Choroid plexus epithelial cell (primary cell): ENCODE data around the gene TNFRSF1A.
"Not testable (repeated sequence)": the region's sequence is repeated elsewhere in the genome, so short reads cannot be mapped to it uniquely, and the experiment has no call there.

Source experiments
- DNase-seq: peaks from one replicate; pipeline ENCODE4 v3.0.0-alpha.2; 2010; ENCODE audit warnings: low read depth
- H3K4me3 ChIP-seq: 2 replicates; pipeline ENCODE4 v1.5.1; 2011; ENCODE audit warnings: low read depth, mild to moderate bottlenecking, control low read depth, low read length, moderate library complexity
- TF ChIP-seq, protein P1 (sequence below): conservative IDR thresholded peaks from 2 replicates; pipeline ENCODE4 v1.5.1; 2011; ENCODE audit warnings: low read depth, mild to moderate bottlenecking, control low read depth, inconsistent platforms, low read length, moderate library complexity

TNFRSF1A gene

DNA sequence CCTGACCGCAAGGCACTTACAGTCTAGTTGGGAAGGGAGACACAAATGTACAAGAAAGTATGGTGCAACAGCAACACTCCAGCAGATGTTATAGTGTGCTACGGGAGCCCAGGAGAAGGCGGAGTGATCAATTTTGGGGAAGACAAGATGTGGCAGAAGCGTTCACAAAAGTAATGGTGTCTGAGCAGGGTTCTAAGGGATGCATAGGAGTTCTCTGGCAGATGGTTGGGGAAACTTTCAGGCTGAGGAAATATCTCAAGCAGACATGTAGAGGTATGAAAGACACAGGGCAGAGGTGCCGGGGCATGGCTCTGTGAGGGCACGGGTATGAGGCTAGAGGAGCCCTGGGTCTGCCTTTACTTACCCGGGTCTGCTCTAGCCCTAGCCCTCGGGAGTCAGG lies 5.1 kb upstream of the TNFRSF1A start:
- no peak overlapping the region for H3K4me3 ChIP-seq
- TF ChIP-seq, protein P1, sequence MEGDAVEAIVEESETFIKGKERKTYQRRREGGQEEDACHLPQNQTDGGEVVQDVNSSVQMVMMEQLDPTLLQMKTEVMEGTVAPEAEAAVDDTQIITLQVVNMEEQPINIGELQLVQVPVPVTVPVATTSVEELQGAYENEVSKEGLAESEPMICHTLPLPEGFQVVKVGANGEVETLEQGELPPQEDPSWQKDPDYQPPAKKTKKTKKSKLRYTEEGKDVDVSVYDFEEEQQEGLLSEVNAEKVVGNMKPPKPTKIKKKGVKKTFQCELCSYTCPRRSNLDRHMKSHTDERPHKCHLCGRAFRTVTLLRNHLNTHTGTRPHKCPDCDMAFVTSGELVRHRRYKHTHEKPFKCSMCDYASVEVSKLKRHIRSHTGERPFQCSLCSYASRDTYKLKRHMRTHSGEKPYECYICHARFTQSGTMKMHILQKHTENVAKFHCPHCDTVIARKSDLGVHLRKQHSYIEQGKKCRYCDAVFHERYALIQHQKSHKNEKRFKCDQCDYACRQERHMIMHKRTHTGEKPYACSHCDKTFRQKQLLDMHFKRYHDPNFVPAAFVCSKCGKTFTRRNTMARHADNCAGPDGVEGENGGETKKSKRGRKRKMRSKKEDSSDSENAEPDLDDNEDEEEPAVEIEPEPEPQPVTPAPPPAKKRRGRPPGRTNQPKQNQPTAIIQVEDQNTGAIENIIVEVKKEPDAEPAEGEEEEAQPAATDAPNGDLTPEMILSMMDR, result no peak
- no peak for DNase-seq

DNA sequence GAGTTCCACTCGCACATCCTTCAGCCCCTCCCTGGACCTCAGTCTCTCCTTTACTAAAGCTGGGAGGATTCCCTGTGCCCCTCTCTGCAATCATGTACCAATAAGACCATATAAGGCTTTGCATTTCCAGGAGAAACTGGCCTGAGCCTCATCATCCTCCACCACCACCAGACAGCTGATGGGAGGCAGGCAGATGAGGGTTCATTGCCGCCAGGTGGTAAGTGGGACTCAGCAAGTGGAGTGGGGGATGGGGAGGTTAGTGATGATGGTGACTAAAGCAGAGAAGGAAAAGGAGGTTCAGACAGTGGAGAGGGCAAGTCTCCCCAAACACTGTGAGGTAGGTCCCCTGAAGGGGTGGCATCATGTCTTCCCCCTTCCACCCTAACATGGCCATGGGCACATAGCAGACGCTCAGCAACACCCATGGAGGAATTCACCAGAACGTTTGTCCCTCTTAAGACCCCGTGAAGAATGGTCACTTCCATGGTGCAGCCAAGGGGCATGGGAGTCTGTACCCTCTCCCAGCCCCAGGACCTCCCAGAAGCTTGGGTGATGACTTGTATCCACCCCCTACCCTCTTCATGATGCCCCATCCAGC lies 4.5 kb upstream of the TNFRSF1A start:
- no peak for DNase-seq
- TF ChIP-seq, protein P1, result no peak
- H3K4me3 ChIP-seq, result no peak overlapping the region

DNA sequence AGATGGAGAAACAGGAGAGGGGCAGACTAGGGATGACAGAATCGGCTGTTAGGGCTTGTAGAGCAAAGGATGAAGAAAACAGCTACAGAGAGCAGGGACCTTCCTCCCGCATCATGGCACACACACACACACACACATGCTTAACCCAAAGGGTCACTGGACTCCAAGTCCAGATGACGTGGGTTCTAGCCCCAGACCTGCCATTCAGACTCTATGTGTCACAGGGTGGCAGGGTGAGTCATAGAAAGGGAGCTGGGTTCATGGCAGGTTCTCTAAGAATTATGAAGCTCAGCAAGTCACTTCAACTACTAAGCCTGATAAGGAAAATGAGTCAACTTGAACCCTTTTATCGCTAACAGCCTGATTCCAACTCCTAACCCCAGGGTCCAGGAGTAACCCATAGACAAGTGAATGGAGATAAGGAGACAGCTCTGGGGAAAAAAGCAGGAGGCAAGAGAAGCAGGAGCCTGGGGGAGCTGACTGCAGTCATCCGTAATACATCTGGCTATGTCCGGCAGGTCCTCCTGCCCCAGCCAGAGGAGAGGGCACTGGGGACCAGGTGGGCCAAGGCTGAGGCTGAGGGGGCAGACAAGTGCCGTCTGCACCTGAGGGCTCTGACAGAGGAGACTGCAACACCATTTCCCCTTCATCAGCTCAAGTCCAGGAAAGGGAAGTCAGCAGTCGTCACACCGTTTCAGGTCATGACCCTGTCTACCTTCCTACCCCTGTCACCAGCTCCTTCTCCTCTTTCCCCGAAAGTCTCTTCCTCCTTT lies 3.6 kb upstream of the TNFRSF1A start:
- DNase-seq, result peak; percentile 95

DNA sequence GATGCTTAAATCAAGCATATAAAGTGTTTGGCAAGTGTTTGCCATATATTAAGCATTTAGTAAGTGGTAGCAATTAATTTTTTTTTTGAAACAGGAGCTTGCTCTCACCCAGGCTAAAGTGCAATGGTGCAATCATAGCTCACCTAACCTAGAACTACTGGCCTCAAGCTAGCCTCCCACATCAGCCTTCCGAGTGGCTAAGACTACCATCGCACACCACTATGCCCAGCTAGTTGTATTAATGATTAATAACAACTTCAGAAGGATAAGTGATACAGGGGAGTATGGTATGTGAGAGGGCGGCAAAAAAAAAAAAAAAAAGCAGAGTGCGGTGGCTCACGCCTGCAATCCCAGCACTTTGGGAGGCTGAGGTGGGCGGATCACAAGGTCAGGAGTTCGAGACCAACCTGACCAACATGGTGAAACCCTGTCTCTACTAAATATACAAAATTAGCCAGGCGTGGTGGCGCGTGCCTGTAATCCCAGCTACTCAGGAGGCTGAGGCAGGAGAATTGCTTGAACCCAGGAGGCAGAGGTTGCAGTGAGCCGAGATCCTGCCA lies 2.3 kb upstream of the TNFRSF1A start:
- H3K4me3 ChIP-seq, DNase-seq: not testable (repeated sequence)

More for the DNA sequence above, 3.6 kb upstream of the TNFRSF1A start:
- TF ChIP-seq, protein P1, result no peak
- no peak overlapping the region for H3K4me3 ChIP-seq

DNA sequence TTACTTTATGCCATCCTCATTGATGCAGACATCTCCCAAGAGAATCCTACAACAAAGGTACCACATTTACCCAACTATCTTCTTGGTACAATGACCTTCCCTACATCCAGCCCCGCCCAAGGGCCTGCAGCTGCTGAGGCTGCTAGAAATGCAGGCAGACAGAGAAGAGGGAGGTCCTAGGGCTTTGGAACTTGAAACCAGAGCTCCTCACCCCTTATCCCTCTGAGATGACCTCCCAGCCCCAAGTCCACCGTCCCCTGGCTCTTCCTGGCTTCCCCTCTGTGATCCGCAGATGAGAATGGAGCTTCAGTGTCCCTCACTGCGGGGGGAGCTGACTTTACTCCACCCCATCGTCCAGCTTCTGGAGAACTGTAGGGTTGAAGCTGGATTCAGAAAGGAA lies 1.6 kb upstream of the TNFRSF1A start:
- no peak overlapping the region for H3K4me3 ChIP-seq
- no peak for DNase-seq
- TF ChIP-seq, protein P1, result no peak

DNA sequence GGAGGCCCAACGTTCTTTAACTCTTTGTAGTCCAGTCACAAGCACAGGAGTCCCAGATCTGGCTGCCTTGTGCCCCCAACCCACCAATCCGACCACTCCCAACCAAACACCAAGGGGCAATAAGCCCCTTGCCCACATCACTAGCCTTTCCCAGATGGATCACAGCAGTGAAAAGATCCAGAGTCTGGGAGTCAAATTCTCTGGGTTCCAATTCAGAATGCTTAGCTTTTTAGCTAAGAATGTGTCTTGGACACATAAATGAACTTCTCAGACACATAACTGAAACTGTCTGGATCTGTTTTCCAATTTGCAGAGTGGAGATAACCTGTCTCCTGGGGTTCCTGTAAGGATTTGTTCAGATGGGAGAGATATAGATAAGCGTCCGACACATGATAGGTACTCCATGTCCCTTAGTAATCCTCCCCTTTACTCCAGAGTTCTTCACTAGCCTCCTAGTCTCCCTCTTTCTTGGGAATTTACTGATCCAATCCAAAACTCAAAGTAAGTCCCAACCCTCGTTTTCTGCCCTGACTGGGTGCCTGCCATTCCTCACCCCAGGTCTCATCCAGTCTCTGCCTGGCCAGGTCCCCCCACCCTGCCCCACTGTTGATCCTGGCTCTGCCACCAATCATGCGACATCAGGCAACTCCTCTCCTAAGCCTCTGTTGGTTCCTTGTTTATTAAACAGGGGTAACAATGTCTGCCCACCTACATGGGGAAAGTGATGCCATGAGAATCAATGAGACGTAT lies 439 bp upstream of the TNFRSF1A start:
- TF ChIP-seq, protein P1, result no peak
- H3K4me3 ChIP-seq, result peak overlapping the region; percentile 99
- DNase-seq, result no peak

DNA sequence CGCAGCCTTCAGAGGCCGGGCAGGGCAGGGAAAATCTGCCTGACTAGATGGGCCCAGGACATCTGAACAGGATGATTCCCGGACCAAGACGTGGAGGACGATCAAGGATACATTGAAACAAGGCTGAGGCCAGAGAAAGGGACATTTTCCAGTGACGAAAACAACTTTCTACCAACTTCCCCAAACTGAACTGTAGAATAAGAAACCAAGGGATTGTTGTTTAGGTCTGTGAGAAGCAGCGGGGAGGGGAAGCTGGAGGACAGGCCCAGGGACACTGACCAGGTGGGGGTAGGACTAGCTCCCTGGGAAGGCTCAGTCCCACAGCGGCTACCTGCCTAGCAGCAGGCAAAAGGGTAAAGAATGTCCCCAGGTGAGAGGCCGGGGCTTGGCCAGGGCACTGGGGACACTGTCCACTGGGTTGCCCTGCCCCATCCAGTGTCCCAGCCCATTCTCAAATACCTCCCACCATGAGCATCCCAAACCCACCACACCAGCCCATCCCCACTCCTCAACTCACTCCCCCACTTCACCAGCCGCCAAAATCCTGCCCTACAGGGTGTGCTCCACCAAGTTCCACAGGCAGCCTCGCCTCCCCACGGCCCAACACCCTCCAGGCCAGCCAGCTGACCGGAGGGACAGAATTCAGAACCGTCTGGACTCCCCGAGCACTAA lies 995 bp downstream of the TNFRSF1A start:
- peak overlapping the region; percentile 99 for H3K4me3 ChIP-seq
- DNase-seq, result no peak
- TF ChIP-seq, protein P1, result no peak
